Measurements from ENCODE around the gene IL20RB. TPM values are rescaled to one million over a fixed set of nuclear protein-coding genes. Genes with fewer than 3 reads are reported as not detected.

IL20RB gene
- total RNA-seq, 1 donor: 2.2 TPM

GRCh38 chr3:137046747-137047146 lies 89.0 kb downstream of the IL20RB start:
- no peak overlapping the region for H3K4me3 ChIP-seq (ENCODE audit: low read depth, low read length)
- DNase-seq (ENCODE audit: low read depth): no peak
- no peak for TF ChIP-seq CTCF (IDR thresholded peaks at IDR 0.05; ENCODE audit: insufficient read depth, low read depth, low read length)

- no peak for DNase-seq (ENCODE audit: low read depth)
- no peak for TF ChIP-seq CTCF (IDR thresholded peaks at IDR 0.05; ENCODE audit: insufficient read depth, low read depth, low read length)
- no peak overlapping the region for H3K4me3 ChIP-seq (ENCODE audit: low read depth, low read length)
Observed at GRCh38 chr3:137047240-137047639, 89.5 kb downstream of the IL20RB start.

- TF ChIP-seq CTCF (IDR thresholded peaks at IDR 0.05; ENCODE audit: insufficient read depth, low read depth, low read length): no peak
- DNase-seq (ENCODE audit: low read depth): no peak
- no peak overlapping the region for H3K4me3 ChIP-seq (ENCODE audit: low read depth, low read length)
Observed at GRCh38 chr3:137050281-137050680, 92.5 kb downstream of the IL20RB start.

- no peak overlapping the region for H3K4me3 ChIP-seq (ENCODE audit: low read depth, low read length)
- TF ChIP-seq CTCF (IDR thresholded peaks at IDR 0.05; ENCODE audit: insufficient read depth, low read depth, low read length): no peak
- no peak for DNase-seq (ENCODE audit: low read depth)
Observed at GRCh38 chr3:137052298-137052697, 94.5 kb downstream of the IL20RB start.

Other genes starting within 250 kb of the IL20RB start
- 37.7 and 52.7 TPM in 2 replicates for gene STAG1, start 205.6 kb upstream of the IL20RB start, total RNA-seq
- gene SLC35G2, start 138.9 kb upstream of the IL20RB start, total RNA-seq: 5.8 and 17.3 TPM in 2 replicates
- 47.0 and 66.1 TPM in 2 replicates for gene NCK1, start 95.8 kb upstream of the IL20RB start, total RNA-seq

Data from fibroblast of villous mesenchyme (primary cell).